WERI-Rb-1 (cell line): Measurements from ENCODE around the gene ELP6.
"Not testable (repeated sequence)": the region's sequence is repeated elsewhere in the genome, so short reads cannot be mapped to it uniquely, and the experiment has no call there.

Source experiments
- DNase-seq: peaks from one replicate; pipeline ENCODE4 v3.0.0-alpha.2; 2020
- H3K27ac ChIP-seq: fragments of 250-450 bp; sonication (Bioruptor Pico); 2 replicates; pipeline ENCODE4 v1.5.1; 2020; ENCODE audit warnings: mild to moderate bottlenecking, moderate library complexity
- H3K27me3 ChIP-seq: fragments of 250-450 bp; sonication (Bioruptor Pico); 2 replicates; pipeline ENCODE4 v1.5.1; 2021; ENCODE audit warnings: mild to moderate bottlenecking, low read depth, moderate library complexity; ENCODE audit not compliant: insufficient read depth, severe bottlenecking
- H3K36me3 ChIP-seq: fragments of 250-450 bp; sonication (Bioruptor Pico); 2 replicates; pipeline ENCODE4 v1.5.1; 2020; ENCODE audit warnings: mild to moderate bottlenecking, moderate library complexity
- H3K4me3 ChIP-seq: 2 replicates; pipeline ENCODE4 v1.5.1; 2011; ENCODE audit warnings: low read depth, mild to moderate bottlenecking, control low read depth, low read length
- H3K9me3 ChIP-seq: fragments of 250-450 bp; sonication (Bioruptor Pico); 2 replicates; pipeline ENCODE4 v1.5.1; 2021; ENCODE audit warnings: mild to moderate bottlenecking, moderate library complexity; ENCODE audit not compliant: severe bottlenecking
- TF ChIP-seq, protein P1 (sequence below): IDR thresholded peaks from 2 replicates; pipeline ENCODE4 v1.5.1; 2011; ENCODE audit warnings: low read depth, mild to moderate bottlenecking, control low read depth, inconsistent platforms, low read length

Gene ELP6

DNA sequence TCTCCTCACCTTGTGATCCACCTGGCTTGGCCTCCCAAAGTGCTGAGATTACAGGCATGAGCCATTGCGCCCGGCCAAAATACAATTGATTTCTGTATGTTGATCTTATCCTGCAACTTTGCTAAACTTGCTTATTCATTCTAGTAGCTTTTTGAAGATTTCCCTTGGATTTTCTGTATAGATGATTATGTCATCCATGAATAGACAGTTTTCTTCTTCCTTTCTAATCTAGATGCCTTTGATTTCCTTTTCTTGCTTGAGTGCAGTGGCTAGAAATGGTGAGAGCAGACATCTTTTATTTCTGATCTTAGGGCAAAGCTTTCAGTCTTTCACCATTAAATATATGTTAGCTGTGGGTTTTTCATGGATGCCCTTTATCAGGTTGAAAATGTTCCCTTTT is 4.4 kb upstream of the ELP6 start:
- H3K9me3 ChIP-seq: no peaks in the 10 kb centered on the region
- DNase-seq: no peak
- H3K27me3 ChIP-seq: no peaks in the 10 kb centered on the region
- TF ChIP-seq, protein P1, sequence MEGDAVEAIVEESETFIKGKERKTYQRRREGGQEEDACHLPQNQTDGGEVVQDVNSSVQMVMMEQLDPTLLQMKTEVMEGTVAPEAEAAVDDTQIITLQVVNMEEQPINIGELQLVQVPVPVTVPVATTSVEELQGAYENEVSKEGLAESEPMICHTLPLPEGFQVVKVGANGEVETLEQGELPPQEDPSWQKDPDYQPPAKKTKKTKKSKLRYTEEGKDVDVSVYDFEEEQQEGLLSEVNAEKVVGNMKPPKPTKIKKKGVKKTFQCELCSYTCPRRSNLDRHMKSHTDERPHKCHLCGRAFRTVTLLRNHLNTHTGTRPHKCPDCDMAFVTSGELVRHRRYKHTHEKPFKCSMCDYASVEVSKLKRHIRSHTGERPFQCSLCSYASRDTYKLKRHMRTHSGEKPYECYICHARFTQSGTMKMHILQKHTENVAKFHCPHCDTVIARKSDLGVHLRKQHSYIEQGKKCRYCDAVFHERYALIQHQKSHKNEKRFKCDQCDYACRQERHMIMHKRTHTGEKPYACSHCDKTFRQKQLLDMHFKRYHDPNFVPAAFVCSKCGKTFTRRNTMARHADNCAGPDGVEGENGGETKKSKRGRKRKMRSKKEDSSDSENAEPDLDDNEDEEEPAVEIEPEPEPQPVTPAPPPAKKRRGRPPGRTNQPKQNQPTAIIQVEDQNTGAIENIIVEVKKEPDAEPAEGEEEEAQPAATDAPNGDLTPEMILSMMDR: no peak
- no peak overlapping the region for H3K27ac ChIP-seq
- H3K4me3 ChIP-seq: no peak overlapping the region
- no peaks in the 10 kb centered on the region for H3K36me3 ChIP-seq

DNA sequence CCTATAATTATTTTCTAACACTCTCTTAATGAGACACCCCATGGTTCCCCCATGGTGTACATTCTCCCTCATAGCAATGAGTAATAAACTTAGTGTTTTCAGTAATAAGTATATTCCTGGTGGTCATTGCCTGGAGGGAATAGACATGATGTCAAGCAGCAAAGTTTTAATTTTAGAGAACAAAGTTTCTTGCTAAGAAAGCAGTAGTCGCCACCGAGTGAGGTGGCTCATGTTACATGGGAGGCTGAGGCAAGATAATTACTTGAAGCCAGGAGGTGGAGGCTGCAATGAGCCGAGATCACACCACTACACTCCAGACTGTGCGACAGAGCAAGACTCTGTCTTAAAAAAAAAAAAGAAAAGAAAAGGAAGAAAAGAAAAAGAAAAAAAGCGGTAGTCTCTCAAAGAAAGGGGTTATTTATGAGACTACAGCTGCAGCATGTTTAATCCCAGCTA is 2.4 kb upstream of the ELP6 start:
- peak overlapping the region; percentile 40 for H3K4me3 ChIP-seq
- H3K27me3 ChIP-seq: no peaks in the 10 kb centered on the region
- peaks cover 12% of the 10 kb centered on the region for H3K36me3 ChIP-seq
- peak overlapping the region; percentile 67 for H3K27ac ChIP-seq
- TF ChIP-seq, protein P1: no peak
- no peaks in the 10 kb centered on the region for H3K9me3 ChIP-seq
- peak; percentile 48 for DNase-seq

DNA sequence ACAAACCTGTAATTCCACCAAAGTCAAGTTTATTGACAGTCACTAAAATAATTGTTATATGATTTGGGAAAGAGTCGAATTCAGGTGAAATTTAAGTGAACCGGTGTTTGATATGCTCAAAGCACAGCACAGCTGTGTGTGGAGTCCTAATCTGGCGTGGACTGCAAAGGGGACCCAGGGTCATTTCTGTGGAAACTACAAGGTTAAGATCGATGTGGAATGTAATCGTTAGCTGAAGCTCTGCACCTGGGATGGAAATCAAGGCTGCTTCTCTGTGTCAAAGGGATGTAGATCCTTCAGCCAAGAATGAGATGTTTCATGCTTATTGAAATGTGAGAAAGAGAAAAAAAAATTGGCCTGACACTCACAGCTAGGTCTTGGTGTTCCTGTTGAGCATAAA is 1.6 kb upstream of the ELP6 start:
- Histone ChIP-seq H3K36me3 (peaks cover 20% of the 10 kb centered on the region), H3K4me3 (no peak overlapping the region), H3K27ac (peak overlapping the region; percentile 98), H3K9me3 (no peaks in the 10 kb centered on the region), H3K27me3 (no peaks in the 10 kb centered on the region)
- TF ChIP-seq, protein P1: no peak
- peak; percentile 32 for DNase-seq

DNA sequence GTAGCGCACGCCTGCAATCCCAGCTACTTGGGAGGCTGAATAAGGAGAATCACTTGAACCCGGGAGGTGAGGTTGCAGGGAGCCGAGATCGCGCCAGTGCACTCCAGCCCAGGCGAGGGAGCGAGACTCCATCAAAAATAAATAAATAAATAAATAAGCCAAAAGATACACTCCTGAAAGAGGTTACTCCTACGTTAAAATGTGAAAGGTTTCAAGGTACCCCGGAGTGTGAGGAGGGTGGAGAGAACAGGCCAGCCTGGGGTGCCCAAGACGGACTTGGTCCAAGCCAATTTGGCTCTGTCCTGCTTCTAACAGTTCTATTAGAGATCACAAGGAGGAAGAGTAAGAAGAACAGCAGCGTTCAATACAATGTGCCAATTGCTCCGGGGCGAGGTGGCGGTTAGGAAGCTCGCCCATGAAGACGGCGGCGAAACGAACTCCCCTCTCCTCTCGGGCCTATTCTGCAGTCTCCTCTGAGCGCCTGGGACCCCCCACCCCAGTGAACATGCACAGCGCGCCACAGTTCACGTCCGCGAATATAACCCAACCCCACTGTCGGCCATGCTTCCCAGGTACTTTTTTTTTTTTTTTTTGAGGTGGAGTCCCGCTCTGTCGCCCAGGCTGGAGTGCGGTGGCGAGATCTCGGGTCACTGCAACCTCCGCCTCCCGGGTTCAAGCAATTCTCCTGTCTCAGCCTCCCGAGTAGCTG is 942 bp downstream of the ELP6 start:
- peak overlapping the region; percentile 98 for H3K27ac ChIP-seq

DNA sequence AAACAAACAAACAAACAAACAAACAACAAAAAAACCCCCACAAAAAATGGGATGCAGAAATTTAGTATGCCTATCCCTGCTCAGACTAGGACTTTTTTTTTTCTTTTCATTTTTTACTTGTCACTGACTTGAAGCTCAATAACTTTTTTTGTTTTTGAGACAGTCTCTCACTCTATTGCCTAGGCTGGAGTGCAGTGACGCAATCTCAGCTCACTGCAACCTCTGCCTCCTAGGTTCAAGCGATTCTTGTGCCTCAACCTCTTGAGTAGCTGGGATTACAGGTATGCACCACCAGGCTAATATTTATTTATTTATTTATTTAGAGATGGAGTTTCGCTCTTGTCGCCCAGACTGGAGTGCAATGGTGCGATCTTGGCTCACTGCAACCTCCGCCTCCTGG is 8.2 kb downstream of the ELP6 start:
- H3K4me3 ChIP-seq, H3K27me3 ChIP-seq, DNase-seq, H3K9me3 ChIP-seq, H3K27ac ChIP-seq: not testable (repeated sequence)
- H3K36me3 ChIP-seq: peaks cover 53% of the 10 kb centered on the region

More for the DNA sequence above, 942 bp downstream of the ELP6 start:
- TF ChIP-seq, protein P1: no peak
- no peak for DNase-seq
- Histone ChIP-seq H3K36me3 (peaks cover 32% of the 10 kb centered on the region), H3K27me3 (no peaks in the 10 kb centered on the region), H3K4me3 (peak overlapping the region; percentile 86), H3K9me3 (no peaks in the 10 kb centered on the region)

DNA sequence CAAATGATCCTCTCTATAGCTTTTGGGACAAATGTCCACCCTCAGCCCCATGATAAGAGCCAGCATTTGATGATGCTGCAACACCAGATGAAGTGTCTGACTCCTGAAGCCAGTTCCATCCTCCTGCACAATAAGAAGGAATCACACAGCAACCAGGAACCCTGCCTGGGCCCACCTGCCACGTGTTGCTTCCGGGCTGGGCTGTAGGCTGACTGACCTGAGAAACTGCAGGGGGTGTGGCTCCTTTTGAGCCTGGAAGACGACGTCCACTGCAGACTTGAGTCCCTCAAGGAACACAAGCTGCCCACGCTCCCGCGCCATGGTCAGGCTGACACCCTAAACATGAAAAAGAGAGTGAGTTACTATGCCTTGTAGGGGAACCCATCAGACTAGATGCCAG is 9.4 kb downstream of the ELP6 start:
- H3K36me3 ChIP-seq: peaks cover 49% of the 10 kb centered on the region
- no peaks in the 10 kb centered on the region for H3K27me3 ChIP-seq
- TF ChIP-seq, protein P1: no peak

More for the DNA sequence above, 9.4 kb downstream of the ELP6 start:
- H3K4me3 ChIP-seq: no peak overlapping the region
- H3K27ac ChIP-seq: no peak overlapping the region
- H3K9me3 ChIP-seq: no peaks in the 10 kb centered on the region
- DNase-seq: no peak
